AG04449 (cell line): ENCODE results near the gene WDR93.

Source experiments
- CTCF ChIA-PET: fragments of 350-600 bp; formaldehyde crosslinking; extraction: SDS; loops from one replicate; lab custom pipeline; 2021; ENCODE audit warnings: antibody characterized with exemption; lab: Yijun Ruan, JAX
- POLR2A ChIA-PET: fragments of 400-600, 350-600 bp; formaldehyde crosslinking; extraction: SDS; loops from one replicate; lab custom pipeline; 2020; ENCODE audit warnings: antibody characterized with exemption, inconsistent platforms; lab: Yijun Ruan, JAX
- DNase-seq: peaks from one replicate; pipeline ENCODE4 v3.0.0-alpha.2; 2010; ENCODE audit warnings: low read depth, low spot score
- H3K4me3 ChIP-seq: 2 replicates; pipeline ENCODE4 v1.5.1; 2011; ENCODE audit warnings: low read depth, mild to moderate bottlenecking, control low read depth, low read length
- TF ChIP-seq, protein P1 (sequence below): IDR thresholded peaks from one replicate; pipeline ENCODE4 v1.5.1; 2011; ENCODE audit warnings: mild to moderate bottlenecking, moderate library complexity, low read length, control low read depth, inconsistent platforms; ENCODE audit not compliant: insufficient read depth; ENCODE audit errors: missing control alignments

Gene WDR93

GRCh38 chr15:89659295-89659694 is 31.3 kb upstream of the WDR93 start:
- no peak for DNase-seq
- ChIA-PET CTCF (interaction anchor here (0.7 to 3.7 kb wide), 4 partner anchors 10 to 16 kb away, joined by 3 to 37 read pairs (median 5); no protein-coding TSS in a partner anchor), POLR2A (interaction anchor here (0.6 kb wide), 1 partner anchor 217 kb away, joined by 5 read pairs; no protein-coding TSS in a partner anchor)
- no peak overlapping the region for H3K4me3 ChIP-seq
- TF ChIP-seq, protein P1, sequence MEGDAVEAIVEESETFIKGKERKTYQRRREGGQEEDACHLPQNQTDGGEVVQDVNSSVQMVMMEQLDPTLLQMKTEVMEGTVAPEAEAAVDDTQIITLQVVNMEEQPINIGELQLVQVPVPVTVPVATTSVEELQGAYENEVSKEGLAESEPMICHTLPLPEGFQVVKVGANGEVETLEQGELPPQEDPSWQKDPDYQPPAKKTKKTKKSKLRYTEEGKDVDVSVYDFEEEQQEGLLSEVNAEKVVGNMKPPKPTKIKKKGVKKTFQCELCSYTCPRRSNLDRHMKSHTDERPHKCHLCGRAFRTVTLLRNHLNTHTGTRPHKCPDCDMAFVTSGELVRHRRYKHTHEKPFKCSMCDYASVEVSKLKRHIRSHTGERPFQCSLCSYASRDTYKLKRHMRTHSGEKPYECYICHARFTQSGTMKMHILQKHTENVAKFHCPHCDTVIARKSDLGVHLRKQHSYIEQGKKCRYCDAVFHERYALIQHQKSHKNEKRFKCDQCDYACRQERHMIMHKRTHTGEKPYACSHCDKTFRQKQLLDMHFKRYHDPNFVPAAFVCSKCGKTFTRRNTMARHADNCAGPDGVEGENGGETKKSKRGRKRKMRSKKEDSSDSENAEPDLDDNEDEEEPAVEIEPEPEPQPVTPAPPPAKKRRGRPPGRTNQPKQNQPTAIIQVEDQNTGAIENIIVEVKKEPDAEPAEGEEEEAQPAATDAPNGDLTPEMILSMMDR, result no peak

DNA sequence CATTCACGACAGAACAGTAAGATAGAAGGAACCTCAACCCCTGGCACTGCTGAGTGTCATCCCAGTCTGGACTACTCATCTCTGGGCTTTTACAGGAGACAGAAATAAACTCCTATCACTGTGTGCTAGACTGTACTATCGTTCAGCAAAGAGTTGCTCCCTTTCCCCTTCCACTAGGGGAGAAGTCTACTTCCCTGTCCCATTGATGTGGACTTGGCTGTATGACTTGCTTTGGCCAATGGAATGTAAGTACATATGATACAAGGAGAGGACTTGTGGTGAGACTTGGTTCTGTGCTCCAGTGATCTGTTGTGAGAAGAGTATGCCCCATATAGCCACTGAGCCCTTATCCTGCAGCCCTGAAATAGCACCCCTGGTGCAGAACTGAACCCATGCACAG is 30.1 kb upstream of the WDR93 start:
- TF ChIP-seq, protein P1, result no peak
- CTCF ChIA-PET, result interaction anchor here (1.4 kb wide), 2 partner anchors 10 to 80 kb away, joined by 3 to 4 read pairs; no protein-coding TSS in a partner anchor
- POLR2A ChIA-PET, result interaction anchor here (0.6 kb wide), 1 partner anchor 537 kb away, joined by 4 read pairs; no protein-coding TSS in a partner anchor
- DNase-seq, result no peak
- no peak overlapping the region for H3K4me3 ChIP-seq

GRCh38 chr15:89662893-89663626 is 27.6 kb upstream of the WDR93 start:
- DNase-seq, result peak; percentile 66
- H3K4me3 ChIP-seq, result peak overlapping the region; percentile 3; the same call in 1 of the 2 replicates
- POLR2A ChIA-PET, result interaction anchor here (1.1 kb wide), 1 partner anchor 231 kb away, joined by 4 read pairs; the partner anchor contains the start of gene AP3S2
- CTCF ChIA-PET, result interaction anchor here (1.0 to 3.6 kb wide), 7 partner anchors 10 to 212 kb away, joined by 3 to 31 read pairs (median 5); no protein-coding TSS in a partner anchor
- TF ChIP-seq, protein P1, result no peak

DNA sequence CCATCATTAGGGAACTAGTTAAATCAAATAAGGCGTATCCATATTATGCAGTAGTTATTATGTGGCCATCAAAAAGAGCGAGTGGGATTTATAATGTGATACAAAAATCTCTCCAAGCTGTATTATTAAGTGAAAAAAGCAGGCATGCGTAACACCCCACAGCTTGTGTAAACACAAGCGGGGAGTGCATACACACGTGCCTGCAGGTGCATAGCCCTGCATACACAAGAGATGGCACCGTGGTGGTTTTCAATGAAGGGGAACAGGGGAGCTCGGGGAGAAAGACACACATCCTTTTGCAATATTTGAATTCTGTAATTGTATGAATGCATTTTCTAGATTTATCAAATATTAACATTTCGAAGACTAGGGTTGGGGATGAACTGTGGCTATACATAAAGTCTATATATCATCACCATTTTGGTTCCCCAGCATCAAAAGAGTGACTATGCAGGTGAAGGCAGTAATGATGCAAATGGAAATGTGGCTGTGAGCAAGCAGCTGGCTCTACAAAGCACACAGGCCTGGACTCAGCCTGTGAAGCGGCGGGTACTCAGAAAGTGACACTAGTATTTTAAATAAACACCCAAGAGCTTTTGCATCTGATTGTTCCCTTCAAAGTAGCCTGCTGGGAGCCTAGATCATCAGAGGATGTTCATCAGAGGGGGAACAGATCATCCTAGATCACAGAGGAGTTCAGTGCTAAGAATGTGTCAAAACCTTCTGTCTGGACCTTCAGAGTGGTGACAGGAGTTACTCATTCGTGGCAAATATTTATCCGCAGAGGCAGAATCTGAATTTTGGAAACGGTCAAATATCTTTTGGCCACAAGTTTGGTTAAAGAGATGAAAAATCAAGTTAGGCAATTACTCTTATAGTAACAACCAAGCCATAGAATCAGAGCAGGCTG is 25.9 kb upstream of the WDR93 start:
- ChIA-PET CTCF (interaction anchor here (1.6 to 3.6 kb wide), 2 partner anchors 11 to 18 kb away, joined by 4 to 31 read pairs; no protein-coding TSS in a partner anchor), POLR2A (no interaction called here)
- H3K4me3 ChIP-seq, result no peak overlapping the region
- TF ChIP-seq, protein P1, result no peak
- DNase-seq, result no peak

DNA sequence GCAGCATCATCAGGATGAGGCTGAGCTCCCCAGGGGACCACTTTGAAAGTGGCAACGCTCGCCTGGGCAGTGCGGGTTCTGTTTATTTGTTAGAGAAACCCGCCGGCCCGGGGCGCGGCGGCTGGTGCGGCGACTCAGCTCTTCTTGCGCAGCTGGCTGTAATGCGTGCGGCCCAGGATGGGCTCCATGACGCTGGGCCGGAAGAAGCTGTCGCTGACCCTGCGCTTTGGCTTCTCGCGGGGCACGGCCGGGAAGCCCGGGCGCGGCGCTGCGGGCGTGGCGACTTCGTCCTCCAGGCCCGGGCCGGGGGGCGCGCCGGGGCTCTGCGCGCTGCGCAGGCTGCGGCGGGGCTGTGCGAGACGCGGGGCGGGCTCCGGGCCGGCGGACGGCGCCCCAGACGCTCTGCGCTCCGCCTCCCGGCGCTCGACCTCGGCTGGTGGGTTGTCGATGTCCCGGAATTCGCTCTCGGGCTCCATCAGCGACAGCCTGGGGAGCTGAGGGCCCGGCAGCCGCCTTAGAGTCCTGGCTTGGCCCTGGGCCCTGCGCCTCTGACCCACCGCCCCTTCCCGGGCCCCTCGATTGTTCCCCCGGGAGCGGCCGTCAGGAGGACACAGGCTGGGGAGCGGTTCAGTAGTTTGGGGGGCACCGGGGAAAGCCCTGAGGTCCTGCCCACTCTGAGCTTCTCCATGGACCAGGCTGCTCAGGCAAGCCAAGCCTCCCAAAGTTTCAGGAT is 25.0 kb upstream of the WDR93 start:
- H3K4me3 ChIP-seq, result peak overlapping the region; percentile 36
- no peak for DNase-seq
- POLR2A ChIA-PET, result no interaction called here
- TF ChIP-seq, protein P1, result no peak
- CTCF ChIA-PET, result interaction anchor here (1.0 to 3.6 kb wide), 4 partner anchors 10 to 223 kb away, joined by 3 to 31 read pairs (median 4); no protein-coding TSS in a partner anchor
